HG03103 (cell line): Measurements from ENCODE around the gene SLF1.
A peak's percentile ranks its signal among the peaks of the same experiment; 100 is the strongest.
"Not testable (repeated sequence)": the region's sequence is repeated elsewhere in the genome, so short reads cannot be mapped to it uniquely, and the experiment has no call there.

Experiments used
- ATAC-seq: cut with Tn5 transposase; IDR thresholded peaks from one replicate; pipeline ENCODE4 v1.9.1; 2021; ENCODE audit warnings: low read depth; ENCODE audit not compliant: unreplicated experiment

SLF1 gene

DNA sequence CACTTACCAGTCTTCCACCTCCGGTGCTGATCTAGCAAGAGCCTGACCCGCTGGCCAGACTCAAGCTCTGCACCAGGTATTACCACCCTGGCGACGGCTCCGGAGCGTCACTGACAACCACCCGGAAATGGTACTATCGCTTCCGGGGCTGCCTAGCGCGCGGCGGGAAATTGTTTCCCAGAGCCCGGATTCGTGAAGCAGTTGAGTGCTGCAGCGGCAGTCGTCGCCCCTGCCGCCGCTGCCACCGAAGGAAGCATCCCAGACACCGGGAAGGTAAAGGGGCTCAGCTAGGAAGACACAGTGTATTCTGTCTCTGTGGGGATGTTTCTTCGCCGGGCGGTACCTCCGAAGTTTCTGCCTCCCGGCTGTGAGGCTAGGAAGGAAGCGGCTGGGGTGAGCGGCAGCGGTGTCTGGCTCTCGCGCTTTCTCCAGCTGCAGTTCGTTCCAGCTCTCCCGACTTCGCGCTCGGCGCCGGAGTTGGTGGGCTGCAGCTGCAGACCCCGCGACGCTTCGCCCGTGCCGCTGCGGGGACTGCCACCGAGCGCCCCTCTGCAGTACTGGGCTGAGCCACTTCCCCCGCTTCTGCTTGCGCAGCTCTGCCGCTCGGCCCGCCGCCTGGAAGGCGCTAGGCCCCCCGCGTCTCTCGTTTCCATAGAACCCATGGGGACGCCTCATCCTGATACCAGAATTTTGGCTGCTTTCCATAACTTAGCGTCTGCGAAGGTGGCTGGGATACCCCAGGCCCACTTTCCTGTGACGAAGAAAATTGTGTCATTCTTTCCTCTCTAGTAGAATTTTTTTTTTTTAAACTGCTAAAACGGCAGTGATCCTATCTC is at the start of gene SLF1, which contains the start of gene KIAA0825:
Gene SLF1 (plus strand): TSS at position 177 of the 836 bp plus-strand sequence. CDS start 10,142 bp downstream, outside the sequence.
Gene KIAA0825 (minus strand): TSS at position 112 of the 836 bp plus-strand sequence. CDS start 81,478 bp downstream, outside the sequence.
- peak; percentile 95 for ATAC-seq

DNA sequence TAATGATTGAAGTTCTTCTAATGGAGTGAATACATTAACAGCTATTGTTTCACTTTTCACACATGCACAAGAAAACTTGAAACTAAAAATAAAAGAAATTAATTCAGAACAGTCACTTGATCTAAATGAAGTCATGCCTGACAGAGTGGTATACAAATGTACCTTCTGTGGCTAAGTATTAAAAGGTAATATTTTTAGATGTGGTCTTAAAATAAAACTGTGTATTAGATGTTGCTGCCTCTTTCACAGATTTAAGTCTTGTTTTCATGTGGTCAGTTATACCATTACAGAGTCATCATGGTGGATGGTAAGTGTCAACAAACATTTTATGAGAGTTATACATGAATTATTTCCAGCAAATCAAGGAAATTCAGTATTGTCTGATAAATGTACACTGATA is 47.1 kb upstream of the SLF1 start:
- no peak for ATAC-seq

DNA sequence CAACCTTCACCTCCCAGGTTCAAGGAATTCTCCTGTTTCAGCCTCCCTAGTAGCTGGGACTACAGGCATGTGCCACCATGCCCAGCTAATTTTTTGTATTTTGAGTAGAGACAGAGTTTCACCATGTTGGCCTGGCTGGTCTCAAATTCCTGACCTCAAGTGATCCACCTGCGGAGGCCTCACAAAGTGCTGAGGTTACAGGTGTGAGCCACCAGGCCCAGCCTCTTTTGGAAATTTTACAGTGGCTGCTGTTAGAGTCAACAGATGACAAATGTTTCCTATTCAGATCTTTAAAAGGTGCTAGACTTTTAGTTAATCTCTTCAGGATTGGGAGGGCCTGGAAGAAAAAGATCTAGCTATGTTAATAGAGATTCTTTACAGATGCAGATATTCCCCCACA is 45.1 kb upstream of the SLF1 start:
- not testable (repeated sequence) for ATAC-seq

DNA sequence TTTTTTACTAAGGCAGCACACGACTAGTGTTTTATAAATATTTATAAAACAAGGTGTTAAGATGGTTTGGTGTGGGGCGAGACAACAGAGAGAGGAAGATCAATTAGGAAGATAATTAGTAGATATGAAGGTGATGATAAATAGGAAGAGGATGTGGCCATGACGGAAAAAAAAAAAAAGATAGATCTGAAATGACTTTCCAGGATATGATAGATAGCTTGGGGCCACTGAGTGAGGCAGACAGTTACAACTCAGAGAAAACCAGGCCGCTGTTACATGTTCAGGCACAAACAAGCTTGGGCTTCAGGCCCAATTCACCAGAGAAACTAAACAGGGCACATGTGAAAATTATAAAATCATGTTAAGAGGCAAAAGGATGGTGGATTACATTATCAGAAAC is 43.3 kb upstream of the SLF1 start:
- no peak for ATAC-seq

DNA sequence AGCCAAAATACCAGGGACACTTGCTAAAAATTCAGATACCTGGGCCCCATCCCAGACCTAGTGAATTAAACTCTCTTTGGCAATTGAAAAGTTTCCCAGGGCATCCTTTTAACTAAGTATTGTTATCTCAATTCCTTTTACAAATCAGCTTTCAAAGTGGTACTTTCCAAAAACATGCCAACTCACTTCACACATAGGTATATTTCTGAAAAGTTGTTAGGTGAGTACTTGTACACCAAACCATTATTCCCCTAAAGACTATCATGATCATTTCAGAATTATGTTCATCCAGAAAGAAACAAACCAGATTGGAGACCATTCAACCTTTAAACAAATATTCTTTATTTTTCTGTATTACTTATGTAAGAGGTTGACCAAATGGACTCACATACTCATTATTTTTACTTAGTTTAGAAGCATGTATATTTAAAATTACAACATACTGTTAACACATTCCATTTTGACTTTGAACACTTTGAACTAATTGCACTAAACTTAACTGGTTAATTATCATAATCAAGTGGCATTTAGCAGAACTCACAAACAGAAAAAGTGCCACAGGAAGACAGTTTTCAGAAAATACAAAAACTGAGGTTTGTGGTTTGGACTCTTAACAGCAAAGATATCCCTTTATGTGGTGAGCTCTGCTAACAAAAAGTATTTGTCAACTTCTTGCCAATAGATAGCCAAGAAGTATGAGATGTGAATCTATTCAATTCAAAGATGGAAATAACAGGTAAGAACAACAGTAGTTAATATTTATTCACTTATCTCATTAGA is 40.8 kb upstream of the SLF1 start:
- ATAC-seq = peak; percentile 80

DNA sequence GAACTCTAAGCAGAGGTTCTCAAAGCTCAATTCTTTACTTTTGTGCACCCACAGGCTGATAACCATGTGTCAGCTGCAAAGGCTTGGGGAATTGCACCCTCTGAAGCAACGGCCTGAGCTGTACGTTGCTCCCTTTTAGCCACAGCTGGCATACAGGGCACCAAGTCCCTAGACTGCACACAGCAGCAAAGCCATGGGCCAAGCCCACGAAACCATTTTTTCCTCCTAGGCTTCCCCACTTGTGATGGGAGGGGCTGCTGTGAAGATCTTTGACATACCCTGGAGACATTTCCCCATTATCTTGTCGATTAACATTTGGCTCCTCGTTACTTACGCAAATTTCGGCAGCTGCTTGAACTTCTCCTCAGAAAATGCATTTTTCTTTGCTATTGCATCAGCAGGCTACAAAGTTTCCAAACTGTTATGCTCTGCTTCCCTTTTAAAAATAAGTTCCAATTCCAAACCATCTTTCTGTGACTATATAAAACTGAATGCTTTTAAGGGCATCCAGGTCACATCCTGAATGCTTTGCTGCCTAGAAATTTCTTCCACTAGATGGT is 23.1 kb upstream of the SLF1 start:
- ATAC-seq = no peak

DNA sequence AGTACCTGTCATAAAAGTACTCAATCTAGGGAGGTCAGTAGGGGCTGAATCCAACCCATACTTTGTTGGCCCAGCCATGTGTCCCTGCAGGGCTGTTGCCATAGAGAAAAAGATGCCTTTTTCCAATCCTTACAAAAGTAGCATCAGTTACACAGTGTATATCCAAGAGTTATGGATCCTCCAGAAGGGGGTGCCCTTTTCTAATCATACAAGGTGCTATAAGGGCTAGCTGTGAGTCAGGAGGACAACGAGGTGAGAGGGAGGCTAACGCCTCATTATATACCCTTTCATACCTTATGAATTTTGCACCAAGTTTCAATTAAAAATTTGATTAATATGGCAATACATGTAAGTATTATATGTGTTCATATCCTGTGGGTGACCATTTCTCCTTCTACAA is 4.9 kb upstream of the SLF1 start:
- no peak for ATAC-seq

DNA sequence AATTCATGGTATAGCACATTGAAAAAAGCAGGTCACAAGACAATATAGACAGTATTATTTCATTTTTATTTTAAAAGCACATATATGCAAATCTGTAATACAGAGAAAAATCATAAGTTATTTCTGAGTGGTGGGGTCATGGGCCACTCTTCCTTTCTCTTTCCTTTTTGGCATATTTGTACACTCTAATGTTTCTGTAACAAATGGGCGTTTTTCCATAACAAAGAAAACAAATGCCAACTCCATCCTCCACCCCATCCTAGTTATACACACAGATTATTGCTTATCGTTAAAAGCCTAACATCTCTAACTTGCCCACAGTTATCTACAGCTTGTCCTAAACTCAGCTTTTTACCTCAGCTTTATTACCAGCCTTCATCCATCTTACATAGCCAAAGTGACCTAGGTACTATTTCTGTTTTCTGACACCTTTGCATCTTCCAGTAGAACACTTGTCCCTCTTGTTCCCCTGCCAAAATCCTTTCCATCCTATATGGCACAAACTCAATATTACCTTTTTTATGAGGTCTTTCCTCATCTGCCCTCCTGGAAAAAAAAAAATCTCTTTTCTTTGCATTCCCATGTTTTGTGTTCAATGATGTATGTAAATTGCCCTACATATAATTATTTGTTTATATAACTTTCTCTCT is 4.2 kb upstream of the SLF1 start:
- no peak for ATAC-seq

DNA sequence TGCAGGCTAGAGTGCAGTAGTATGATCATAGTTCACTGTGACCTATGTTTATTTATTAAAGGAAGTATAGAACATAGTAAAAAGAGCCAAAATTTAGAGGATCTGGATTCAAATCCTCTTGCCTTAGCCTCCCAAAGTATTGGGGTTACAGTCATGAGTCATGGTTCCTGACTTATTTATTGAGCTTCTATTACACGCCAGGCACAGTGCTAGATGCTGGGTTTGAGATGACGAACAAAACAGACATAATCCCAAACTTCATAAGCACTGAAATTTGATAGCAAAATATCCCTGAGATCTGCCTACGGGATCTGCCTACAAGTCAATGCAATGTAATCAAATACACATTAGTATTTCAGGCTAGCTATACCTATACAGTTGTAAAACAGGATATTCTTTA is 2.6 kb upstream of the SLF1 start:
- ATAC-seq = no peak

DNA sequence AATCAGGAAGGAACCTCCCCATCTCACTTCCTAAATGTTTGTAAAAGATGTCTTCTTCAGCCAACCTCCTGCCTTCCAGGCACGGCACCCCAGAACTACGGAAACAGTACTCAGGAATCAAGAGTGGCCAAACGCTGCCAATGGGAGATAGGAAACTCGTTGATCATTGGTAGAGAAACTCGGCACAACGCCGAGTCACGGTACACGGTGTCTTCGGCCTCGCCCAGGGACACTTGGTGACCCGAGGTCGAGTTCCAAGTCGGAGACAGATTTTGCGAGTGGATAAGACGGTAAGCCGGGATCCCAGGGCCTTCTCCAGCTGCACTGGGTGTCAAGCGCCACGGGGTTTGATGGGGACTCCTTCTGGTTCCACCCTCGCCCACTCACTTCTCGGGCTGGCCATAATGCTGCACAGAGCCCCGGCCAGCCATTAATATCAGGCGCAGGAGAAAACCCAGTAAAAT is 408 bp upstream of the SLF1 start:
- ATAC-seq = peak; percentile 12

DNA sequence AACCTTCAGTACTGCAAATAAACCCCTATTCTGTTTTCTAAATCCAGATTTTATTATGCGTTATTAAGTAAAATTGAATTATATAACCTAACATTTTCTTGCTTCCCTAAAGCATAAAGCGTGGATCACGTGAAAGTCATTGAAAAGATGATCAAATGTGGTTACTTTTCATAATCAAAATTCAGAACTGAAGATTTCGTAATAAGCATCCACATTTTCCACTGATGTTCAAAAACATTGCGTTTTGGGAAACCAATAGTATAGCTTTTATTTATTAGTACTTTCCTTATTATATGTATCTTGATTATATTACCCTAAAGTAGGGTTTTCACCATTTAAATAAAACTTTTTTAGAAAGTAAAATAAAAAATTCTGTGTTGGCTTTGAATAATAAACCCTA is 1.8 kb downstream of the SLF1 start:
- no peak for ATAC-seq

DNA sequence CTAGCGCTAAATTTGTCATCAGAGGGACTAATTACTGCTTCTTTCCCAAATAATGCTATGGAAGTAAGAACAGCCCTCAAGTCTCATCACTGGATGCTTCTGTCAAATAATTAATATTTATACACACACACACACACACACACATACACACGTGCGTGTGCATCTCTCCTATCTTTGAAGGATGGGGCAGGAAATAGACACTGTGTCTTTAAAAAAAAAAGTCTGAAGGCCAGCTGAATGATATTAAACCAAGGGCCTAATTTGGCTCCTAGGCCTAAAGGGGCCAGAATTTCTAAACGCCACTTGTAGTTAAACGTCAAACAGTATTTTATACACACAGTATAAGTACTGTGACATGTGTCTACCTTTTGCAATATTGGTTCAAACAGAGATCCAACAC is 3.3 kb downstream of the SLF1 start:
- ATAC-seq = no peak

DNA sequence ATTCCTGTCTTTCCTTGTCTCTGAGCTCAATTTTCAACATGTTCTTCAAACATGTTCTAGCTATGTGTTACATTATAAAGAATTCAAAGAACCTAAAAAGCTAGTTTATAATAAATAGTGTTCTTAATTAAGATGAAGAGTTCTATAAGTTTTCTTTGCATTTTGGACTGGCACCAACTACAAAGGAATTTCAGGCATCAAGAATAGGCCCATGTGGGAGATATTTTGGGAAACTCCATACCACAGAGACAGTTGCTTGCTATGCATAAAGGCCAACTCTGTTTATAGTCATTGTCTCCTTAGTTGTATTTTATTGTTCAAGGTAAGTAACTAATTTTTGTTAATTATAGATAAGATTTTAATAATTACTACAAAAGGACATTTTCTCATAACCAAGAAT is 4.5 kb downstream of the SLF1 start:
- ATAC-seq = no peak

DNA sequence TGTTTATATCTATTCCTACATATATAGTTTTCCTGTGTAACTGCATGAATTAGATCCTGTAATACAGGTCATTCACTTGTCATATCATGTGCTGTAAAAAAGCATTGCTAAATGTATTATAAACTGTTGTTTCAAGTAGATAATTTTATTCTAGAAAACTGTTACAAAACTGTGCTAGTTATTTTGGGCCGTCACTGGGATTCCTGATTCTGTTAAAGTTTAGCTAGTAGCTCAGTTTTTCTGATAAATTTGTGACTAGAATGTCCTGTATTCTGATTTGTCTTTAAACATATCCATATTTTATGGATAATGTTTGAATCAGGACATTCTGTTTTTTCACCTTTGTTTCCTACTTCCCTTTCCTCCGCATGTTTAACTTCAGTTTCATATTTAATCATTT is 5.4 kb downstream of the SLF1 start:
- ATAC-seq = no peak

DNA sequence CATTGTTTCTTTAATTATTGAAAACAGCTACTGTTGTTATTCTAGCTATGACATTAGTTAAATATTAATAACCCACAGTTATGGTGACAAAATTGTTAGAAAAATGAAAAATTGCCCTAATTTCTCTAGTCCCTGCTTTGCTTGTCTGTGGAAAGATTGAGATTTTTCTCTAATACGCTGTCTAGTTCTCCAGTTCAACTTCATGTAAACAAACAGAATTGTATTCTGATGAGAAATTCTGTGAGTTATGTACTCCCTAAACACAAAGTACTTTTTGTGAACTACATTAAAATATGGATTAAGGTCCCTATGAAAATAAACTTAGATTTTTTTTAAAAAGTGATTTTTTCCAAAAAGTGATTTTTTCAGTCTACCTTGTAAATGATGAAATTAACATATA is 8.7 kb downstream of the SLF1 start:
- ATAC-seq = no peak

DNA sequence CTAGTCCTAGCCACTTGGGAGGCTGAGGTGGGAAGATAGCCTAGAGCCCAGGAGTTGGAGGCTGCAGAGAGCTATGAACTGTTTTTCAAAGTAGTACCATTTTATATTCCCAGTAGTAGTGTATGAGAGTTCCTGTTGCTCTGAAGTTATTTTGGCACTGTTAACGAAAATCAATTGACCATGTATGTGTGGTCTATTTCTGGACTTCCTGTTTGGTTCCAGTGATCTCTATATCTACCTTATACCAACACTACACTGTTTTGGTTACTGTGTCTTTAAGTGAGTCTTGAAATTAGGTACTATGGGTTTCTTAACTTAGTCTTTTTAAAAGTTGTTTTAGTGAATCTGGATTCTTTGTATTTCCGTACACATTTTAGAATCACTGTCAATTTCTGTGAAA is 13.6 kb downstream of the SLF1 start:
- ATAC-seq = peak; percentile 100

DNA sequence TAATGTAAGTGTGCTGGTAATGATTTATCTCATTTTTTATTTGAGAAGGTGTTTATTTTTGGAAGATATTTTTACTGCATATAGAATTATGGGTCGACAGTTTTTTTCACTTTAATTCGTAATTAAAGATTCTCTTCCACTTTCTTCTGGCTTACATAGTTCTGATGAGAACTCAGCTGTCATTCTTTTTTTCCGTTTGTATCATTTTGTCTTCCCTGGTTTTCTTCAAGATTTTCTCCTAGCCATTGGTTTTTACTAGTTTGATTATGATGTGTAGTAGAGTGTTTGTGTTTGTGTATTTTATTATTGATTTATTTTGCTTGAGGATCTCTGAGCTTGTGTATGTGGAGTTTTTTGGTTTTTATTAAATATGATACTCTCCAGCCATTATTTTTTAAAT is 21.7 kb downstream of the SLF1 start:
- no peak for ATAC-seq

DNA sequence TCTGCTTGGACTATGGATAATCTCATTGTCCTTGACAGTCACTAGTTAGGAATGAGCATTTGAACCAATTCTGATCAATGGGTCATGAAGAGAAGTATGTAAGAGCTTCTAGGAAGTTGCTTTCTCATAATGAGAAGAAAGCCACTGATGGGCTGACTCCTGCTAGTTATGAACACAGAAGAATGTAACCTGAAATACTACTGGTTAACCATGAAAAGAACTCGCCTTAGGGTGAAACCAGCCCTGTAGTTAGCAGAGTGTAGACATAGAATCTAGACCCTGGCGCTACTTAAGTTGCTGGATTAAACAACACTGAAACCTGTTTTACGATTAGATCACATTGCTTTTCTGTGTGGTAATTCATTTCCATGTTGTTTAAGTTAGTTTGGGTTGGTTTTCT is 26.6 kb downstream of the SLF1 start:
- no peak for ATAC-seq

DNA sequence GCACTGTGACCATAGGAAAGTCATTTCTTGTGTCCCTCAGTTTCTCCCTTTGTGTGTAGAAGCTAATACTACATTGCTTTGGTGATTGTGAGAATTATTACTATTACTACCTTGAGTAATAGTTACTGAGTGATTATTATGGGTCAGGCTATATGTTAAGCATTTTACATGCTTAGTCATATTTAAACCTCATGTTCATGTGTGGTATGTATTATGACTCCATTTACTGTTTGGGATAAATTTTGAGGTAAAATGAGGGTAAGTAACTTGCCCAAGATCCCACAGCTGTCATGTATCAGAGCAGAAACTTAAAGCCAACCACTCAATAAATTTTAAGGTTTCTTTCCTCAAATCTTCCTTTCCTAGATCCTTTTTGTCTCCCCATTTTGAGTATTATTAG is 28.3 kb downstream of the SLF1 start:
- ATAC-seq = no peak

DNA sequence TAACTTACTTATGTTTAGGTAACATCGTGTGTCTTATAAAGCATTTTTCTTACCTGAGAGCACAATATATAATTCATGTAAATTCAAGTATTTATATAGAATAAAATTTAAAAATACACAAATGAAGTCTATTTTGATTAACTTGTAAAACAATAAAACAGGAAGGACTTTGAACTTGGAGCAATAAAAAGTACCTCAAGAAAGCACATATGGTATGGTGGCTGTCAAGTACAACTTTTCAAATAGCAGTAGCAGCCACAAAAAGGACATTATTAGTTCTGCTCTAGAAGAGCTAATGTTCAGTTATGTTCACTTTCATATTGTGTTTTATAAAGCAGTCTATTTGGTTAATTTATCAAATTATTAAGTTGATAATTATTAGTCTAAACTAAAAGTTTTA is 31.4 kb downstream of the SLF1 start:
- ATAC-seq = no peak

DNA sequence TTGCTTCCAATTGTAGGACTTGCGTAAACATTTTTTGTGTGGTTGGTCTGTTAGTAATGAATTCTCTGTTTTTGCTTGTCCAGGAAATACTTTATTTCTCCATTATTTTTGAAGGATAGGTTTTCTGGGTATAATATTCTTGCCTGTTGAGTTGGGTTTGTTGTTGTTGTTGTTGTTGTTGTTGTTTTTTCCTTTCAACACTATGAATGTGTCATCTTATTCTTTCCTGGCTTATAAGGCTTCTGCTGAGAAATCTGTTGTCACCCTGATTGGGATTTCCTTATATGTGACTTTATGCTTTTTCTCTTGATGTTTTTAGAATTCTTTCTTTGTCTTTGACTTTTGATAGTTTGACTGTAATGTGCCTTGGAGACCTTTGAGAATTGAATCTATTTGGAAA is 39.8 kb downstream of the SLF1 start:
- ATAC-seq = no peak
